Measurements from ENCODE around the gene SCML2.

SCML2 gene

GRCh38 chrX:18227458-18227857 is 127.0 kb downstream of the SCML2 start:
- Histone ChIP-seq H3K27me3 (replicated peaks; ENCODE audit: insufficient read depth, low read length) (no peaks in the 10 kb centered on the region), H4K20me1 (ENCODE audit: insufficient read depth, low read length) (no peaks in the 10 kb centered on the region), H2AFZ (ENCODE audit: low read length) (no peak overlapping the region), H3K79me2 (ENCODE audit: low read length) (no peaks in the 10 kb centered on the region), H3K27ac (ENCODE audit: low read length) (no peak overlapping the region), H3K36me3 (replicated peaks; ENCODE audit: insufficient read depth, low read length) (no peaks in the 10 kb centered on the region), H3K4me1 (ENCODE audit: low read length) (no peaks in the 10 kb centered on the region), H3K9me2 (replicated peaks; ENCODE audit: insufficient read depth, low read length) (no peaks in the 10 kb centered on the region), H3K4me3 (ENCODE audit: low read length) (no peak overlapping the region), H3F3A (ENCODE audit: insufficient read depth, low read length) (no peaks in the 10 kb centered on the region), H3K9ac (ENCODE audit: low read length) (no peak overlapping the region), H3K9me3 (replicated peaks; ENCODE audit: insufficient read depth, low read length) (no peaks in the 10 kb centered on the region), H3K4me2 (ENCODE audit: low read depth, low read length) (no peak overlapping the region)
- DNase-seq = no peak
- TF ChIP-seq CTCF (IDR thresholded peaks at IDR 0.05; ENCODE audit: low read length) = no peak
- TF ChIP-seq EZH2 (optimal IDR thresholded peaks at IDR 0.05; ENCODE audit: low read depth, low read length) = no peak
- no peak for TF ChIP-seq EZH2phosphoT487 (IDR thresholded peaks at IDR 0.05; ENCODE audit: low read length)

- H3K4me3 ChIP-seq (ENCODE audit: low read length) = no peak within 1 kb of the TSS
- H3K36me3 ChIP-seq (replicated peaks; ENCODE audit: insufficient read depth, low read length) = no peaks in the 10 kb centered on the region
- no peak within 1 kb of the TSS for H3K9ac ChIP-seq (ENCODE audit: low read length)
- no peaks in the 10 kb centered on the region for H3K27me3 ChIP-seq (replicated peaks; ENCODE audit: insufficient read depth, low read length)
- H2AFZ ChIP-seq (ENCODE audit: low read length) = no peak within 1 kb of the TSS
- TF ChIP-seq CTCF (IDR thresholded peaks at IDR 0.05; ENCODE audit: low read length) (no peak), EZH2phosphoT487 (IDR thresholded peaks at IDR 0.05; ENCODE audit: low read length) (no peak), EZH2 (optimal IDR thresholded peaks at IDR 0.05; ENCODE audit: low read depth, low read length) (no peak)
- no peak within 1 kb of the TSS for H3K4me2 ChIP-seq (ENCODE audit: low read depth, low read length)
- no peaks in the 10 kb centered on the region for H3K9me2 ChIP-seq (replicated peaks; ENCODE audit: insufficient read depth, low read length)
- no peak within 1 kb of the TSS for H3K27ac ChIP-seq (ENCODE audit: low read length)
- no peaks in the 10 kb centered on the region for H3K4me1 ChIP-seq (ENCODE audit: low read length)
- H4K20me1 ChIP-seq (ENCODE audit: insufficient read depth, low read length) = no peaks in the 10 kb centered on the region
- no peaks in the 10 kb centered on the region for H3F3A ChIP-seq (ENCODE audit: insufficient read depth, low read length)
- DNase-seq = no peak
- H3K9me3 ChIP-seq (replicated peaks; ENCODE audit: insufficient read depth, low read length) = no peaks in the 10 kb centered on the region
- no peaks in the 10 kb centered on the region for H3K79me2 ChIP-seq (ENCODE audit: low read length)
Observed at GRCh38 chrX:18220786-18221185, 133.7 kb downstream of the SCML2 start, which contains the start of gene BEND2. Gene BEND2, minus strand, starts transcription at chrX:18220886. Its CDS starts 136 bp downstream, at chrX:18220750.

- H3K79me2 ChIP-seq (ENCODE audit: low read length) = no peaks in the 10 kb centered on the region
- no peak for TF ChIP-seq EZH2 (optimal IDR thresholded peaks at IDR 0.05; ENCODE audit: low read depth, low read length)
- peak; percentile 11; the same call in 1 of the 2 replicates for TF ChIP-seq CTCF (IDR thresholded peaks at IDR 0.05; ENCODE audit: low read length)
- no peak overlapping the region for H2AFZ ChIP-seq (ENCODE audit: low read length)
- H3K4me2 ChIP-seq (ENCODE audit: low read depth, low read length) = no peak overlapping the region
- no peaks in the 10 kb centered on the region for H3K27me3 ChIP-seq (replicated peaks; ENCODE audit: insufficient read depth, low read length)
- H3K27ac ChIP-seq (ENCODE audit: low read length) = no peak overlapping the region
- H4K20me1 ChIP-seq (ENCODE audit: insufficient read depth, low read length) = no peaks in the 10 kb centered on the region
- H3K4me1 ChIP-seq (ENCODE audit: low read length) = no peaks in the 10 kb centered on the region
- no peaks in the 10 kb centered on the region for H3K36me3 ChIP-seq (replicated peaks; ENCODE audit: insufficient read depth, low read length)
- no peak overlapping the region for H3K4me3 ChIP-seq (ENCODE audit: low read length)
- DNase-seq = peak; percentile 7
- H3K9ac ChIP-seq (ENCODE audit: low read length) = no peak overlapping the region
- H3K9me2 ChIP-seq (replicated peaks; ENCODE audit: insufficient read depth, low read length) = no peaks in the 10 kb centered on the region
- H3F3A ChIP-seq (ENCODE audit: insufficient read depth, low read length) = no peaks in the 10 kb centered on the region
- H3K9me3 ChIP-seq (replicated peaks; ENCODE audit: insufficient read depth, low read length) = no peaks in the 10 kb centered on the region
Observed at GRCh38 chrX:18210470-18210869, 144.0 kb downstream of the SCML2 start.
